SK-N-SH treated with all-trans-retinoic acid at 6 μM for 48 hours (cell line): Measurements from ENCODE around the gene LRMDA.

Experiments
- ATAC-seq: fragments of 200-7000 bp; cut with Tn5 transposase; 3 replicates; pipeline ENCODE4 v1.9.1; 2020; ENCODE audit warnings: mild to moderate bottlenecking, moderate library complexity
- ARNTL ChIP-seq: fragments of 450-650 bp; formaldehyde crosslinking; IDR thresholded peaks from 2 replicates; pipeline ENCODE4 v1.5.0; 2020; ENCODE audit warnings: low read depth, mild to moderate bottlenecking, moderate library complexity, borderline replicate concordance
- BACH2 ChIP-seq: fragments of 250-450 bp; sonication (Bioruptor Pico); IDR thresholded peaks from 2 replicates; pipeline ENCODE4 v1.9.0; 2021; ENCODE audit warnings: mild to moderate bottlenecking, borderline replicate concordance
- CSDC2 ChIP-seq: fragments of 250-450 bp; sonication (Bioruptor Pico); IDR thresholded peaks from 2 replicates; pipeline ENCODE4 v1.5.0; 2020; ENCODE audit warnings: mild to moderate bottlenecking, moderate library complexity
- ESRRG ChIP-seq: fragments of 250-450 bp; sonication (Bioruptor Pico); IDR thresholded peaks from 2 replicates; pipeline ENCODE4 v1.6.1; 2021; ENCODE audit warnings: mild to moderate bottlenecking
- GLIS3 ChIP-seq: fragments of 250-450 bp; sonication (Bioruptor Pico); IDR thresholded peaks from 2 replicates; pipeline ENCODE4 v1.5.0; 2020; ENCODE audit warnings: mild to moderate bottlenecking, moderate library complexity
- ISL1 ChIP-seq: fragments of 250-450 bp; sonication (Bioruptor Pico); IDR thresholded peaks from 2 replicates; pipeline ENCODE4 v2.1.2; 2022; ENCODE audit warnings: mild to moderate bottlenecking, moderate library complexity
- OSR1 ChIP-seq: fragments of 250-450 bp; sonication (Bioruptor Pico); IDR thresholded peaks from 2 replicates; pipeline ENCODE4 v1.8.0; 2022; ENCODE audit warnings: moderate library complexity, mild to moderate bottlenecking, inconsistent platforms
- PATZ1 ChIP-seq: fragments of 250-450 bp; sonication (Bioruptor Pico); IDR thresholded peaks from 2 replicates; pipeline ENCODE4 v1.8.0; 2020; ENCODE audit warnings: mild to moderate bottlenecking, moderate library complexity, borderline replicate concordance
- PPARA ChIP-seq: fragments of 250-450 bp; sonication (Bioruptor Pico); IDR thresholded peaks from 2 replicates; pipeline ENCODE4 v1.5.0; 2020; ENCODE audit warnings: mild to moderate bottlenecking, borderline replicate concordance
- RARB ChIP-seq: fragments of 250-450 bp; sonication (Bioruptor Pico); IDR thresholded peaks from 2 replicates; pipeline ENCODE4 v1.8.0; 2021; ENCODE audit warnings: mild to moderate bottlenecking, moderate library complexity
- SNAI2 ChIP-seq: fragments of 250-450 bp; sonication (Bioruptor Pico); IDR thresholded peaks from 2 replicates; pipeline ENCODE4 v1.5.0; 2020; ENCODE audit warnings: mild to moderate bottlenecking, moderate library complexity
- TCF4 ChIP-seq: fragments of 250-450 bp; sonication (Bioruptor Pico); IDR thresholded peaks from 2 replicates; pipeline ENCODE4 v1.8.0; 2021; ENCODE audit warnings: mild to moderate bottlenecking, moderate library complexity, borderline replicate concordance
- TOX ChIP-seq: fragments of 250-450 bp; sonication (Bioruptor Pico); IDR thresholded peaks from 2 replicates; pipeline ENCODE4 v1.8.0; 2021; ENCODE audit warnings: mild to moderate bottlenecking, moderate library complexity, borderline replicate concordance
- ZFP3 ChIP-seq: fragments of 250-450 bp; sonication (Bioruptor Pico); IDR thresholded peaks from 2 replicates; pipeline ENCODE4 v1.5.0; 2020; ENCODE audit warnings: mild to moderate bottlenecking, moderate library complexity
- ZFP30 ChIP-seq: fragments of 450-650 bp; formaldehyde crosslinking; IDR thresholded peaks from 2 replicates; pipeline ENCODE4 v1.5.0; 2022; ENCODE audit warnings: mild to moderate bottlenecking, moderate library complexity
- ZNF565 ChIP-seq: fragments of 450-650 bp; formaldehyde crosslinking; conservative IDR thresholded peaks from 2 replicates; pipeline ENCODE4 v1.5.0; 2020; ENCODE audit warnings: low read depth, mild to moderate bottlenecking, moderate library complexity
- ZNF70 ChIP-seq: fragments of 450-650 bp; formaldehyde crosslinking; IDR thresholded peaks from 2 replicates; pipeline ENCODE4 v1.5.0; 2020; ENCODE audit warnings: mild to moderate bottlenecking, moderate library complexity
- ZNF8 ChIP-seq: fragments of 450-650 bp; formaldehyde crosslinking; IDR thresholded peaks from 2 replicates; pipeline ENCODE4 v1.5.0; 2020; ENCODE audit warnings: mild to moderate bottlenecking, moderate library complexity
- TF ChIP-seq, protein P1 (sequence below): fragments of 250-450 bp; sonication (Bioruptor Pico); IDR thresholded peaks from 2 replicates; pipeline ENCODE4 v1.5.1; 2020; ENCODE audit warnings: low read depth, mild to moderate bottlenecking, moderate library complexity
- TF ChIP-seq, protein P2 (sequence below): fragments of 250-450 bp; sonication (Bioruptor Pico); IDR thresholded peaks from 2 replicates; pipeline ENCODE4 v1.5.1; 2021; ENCODE audit warnings: mild to moderate bottlenecking, moderate library complexity
- TF ChIP-seq, protein P3 (sequence below): fragments of 250-450 bp; sonication (Bioruptor Pico); IDR thresholded peaks from 2 replicates; pipeline ENCODE4 v1.8.0; 2021; ENCODE audit warnings: low read depth, mild to moderate bottlenecking, moderate library complexity, borderline replicate concordance

The LRMDA gene

GRCh38 chr10:76010703-76011102 is 579.3 kb downstream of the LRMDA start:
- ATAC-seq = peak; percentile 74
- TF ChIP-seq ISL1 (peak; percentile 35; the same call in 1 of the 2 replicates), PATZ1 (CRISPR knock-in tag) (no peak), ESRRG (CRISPR knock-in tag) (no peak), TCF4 (0 out of 2 replicates have a peak, but pooled peaks have one; percentile 55), CSDC2 (CRISPR knock-in tag) (no peak), ZNF70 (CRISPR knock-in tag) (no peak), ZFP3 (CRISPR knock-in tag) (no peak)

GRCh38 chr10:76012716-76013327 is 581.4 kb downstream of the LRMDA start:
- TF ChIP-seq, protein P1, sequence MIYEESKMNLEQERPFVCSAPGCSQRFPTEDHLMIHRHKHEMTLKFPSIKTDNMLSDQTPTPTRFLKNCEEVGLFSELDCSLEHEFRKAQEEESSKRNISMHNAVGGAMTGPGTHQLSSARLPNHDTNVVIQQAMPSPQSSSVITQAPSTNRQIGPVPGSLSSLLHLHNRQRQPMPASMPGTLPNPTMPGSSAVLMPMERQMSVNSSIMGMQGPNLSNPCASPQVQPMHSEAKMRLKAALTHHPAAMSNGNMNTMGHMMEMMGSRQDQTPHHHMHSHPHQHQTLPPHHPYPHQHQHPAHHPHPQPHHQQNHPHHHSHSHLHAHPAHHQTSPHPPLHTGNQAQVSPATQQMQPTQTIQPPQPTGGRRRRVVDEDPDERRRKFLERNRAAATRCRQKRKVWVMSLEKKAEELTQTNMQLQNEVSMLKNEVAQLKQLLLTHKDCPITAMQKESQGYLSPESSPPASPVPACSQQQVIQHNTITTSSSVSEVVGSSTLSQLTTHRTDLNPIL (CRISPR knock-in tag) = no peak
- no peak for TF ChIP-seq TCF4
- TF ChIP-seq BACH2 (CRISPR knock-in tag) = no peak
- TF ChIP-seq, protein P2, sequence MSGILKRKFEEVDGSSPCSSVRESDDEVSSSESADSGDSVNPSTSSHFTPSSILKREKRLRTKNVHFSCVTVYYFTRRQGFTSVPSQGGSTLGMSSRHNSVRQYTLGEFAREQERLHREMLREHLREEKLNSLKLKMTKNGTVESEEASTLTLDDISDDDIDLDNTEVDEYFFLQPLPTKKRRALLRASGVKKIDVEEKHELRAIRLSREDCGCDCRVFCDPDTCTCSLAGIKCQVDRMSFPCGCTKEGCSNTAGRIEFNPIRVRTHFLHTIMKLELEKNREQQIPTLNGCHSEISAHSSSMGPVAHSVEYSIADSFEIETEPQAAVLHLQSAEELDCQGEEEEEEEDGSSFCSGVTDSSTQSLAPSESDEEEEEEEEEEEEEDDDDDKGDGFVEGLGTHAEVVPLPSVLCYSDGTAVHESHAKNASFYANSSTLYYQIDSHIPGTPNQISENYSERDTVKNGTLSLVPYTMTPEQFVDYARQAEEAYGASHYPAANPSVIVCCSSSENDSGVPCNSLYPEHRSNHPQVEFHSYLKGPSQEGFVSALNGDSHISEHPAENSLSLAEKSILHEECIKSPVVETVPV (CRISPR knock-in tag) = no peak
- no peak for TF ChIP-seq ZFP3 (CRISPR knock-in tag)
- TF ChIP-seq PPARA = no peak
- no peak for TF ChIP-seq ZNF565 (CRISPR knock-in tag)
- TF ChIP-seq OSR1 (CRISPR knock-in tag) = no peak
- no peak for TF ChIP-seq CSDC2 (CRISPR knock-in tag)
- TF ChIP-seq PATZ1 (CRISPR knock-in tag) = no peak
- TF ChIP-seq ZFP30 (CRISPR knock-in tag) = no peak
- no peak for TF ChIP-seq RARB (CRISPR knock-in tag)
- ATAC-seq = no peak

GRCh38 chr10:76015245-76015644 is 583.8 kb downstream of the LRMDA start:
- no peak for ATAC-seq
- no peak for TF ChIP-seq CSDC2 (CRISPR knock-in tag)
- no peak for TF ChIP-seq ARNTL
- TF ChIP-seq, protein P1 (CRISPR knock-in tag) = no peak
- no peak for TF ChIP-seq PPARA
- no peak for TF ChIP-seq ZNF8
- no peak for TF ChIP-seq SNAI2 (CRISPR knock-in tag)
- no peak for TF ChIP-seq TCF4
- no peak for TF ChIP-seq OSR1 (CRISPR knock-in tag)
- TF ChIP-seq TOX (CRISPR knock-in tag) = no peak

DNA sequence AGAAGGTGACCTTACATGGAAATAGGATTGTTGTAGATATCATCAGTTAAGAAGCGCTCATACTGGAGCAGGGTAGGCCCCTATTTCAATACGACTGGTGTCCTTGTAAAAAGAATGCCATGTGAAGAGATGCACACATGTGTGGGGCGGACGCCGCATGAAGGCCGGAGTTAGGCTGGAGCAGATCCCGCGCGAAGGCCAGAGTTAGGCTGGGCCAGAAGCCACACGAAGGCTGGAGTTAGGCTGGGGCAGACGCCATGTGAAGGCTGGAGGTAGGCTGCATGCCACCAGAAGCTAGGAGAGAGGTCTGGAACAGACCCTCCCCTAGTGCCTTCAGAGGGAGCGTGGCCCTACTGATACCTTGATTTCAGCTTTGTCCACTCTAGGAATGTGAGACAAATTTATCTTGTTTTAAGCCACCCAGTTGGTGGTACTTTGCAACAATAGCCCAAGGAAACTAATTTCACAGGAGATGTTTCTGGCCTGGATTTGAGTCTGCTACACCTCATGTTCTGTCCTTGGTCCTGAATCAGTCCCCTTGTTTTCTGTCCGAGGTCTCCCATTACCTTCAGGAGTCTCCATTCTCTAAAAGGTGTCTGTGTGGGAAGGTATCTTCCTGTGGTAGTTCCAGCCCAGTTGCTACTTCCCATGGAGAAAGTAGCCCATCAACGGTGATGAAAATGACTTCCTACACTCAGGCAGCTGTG is 585.8 kb downstream of the LRMDA start:
- TF ChIP-seq, protein P1 (CRISPR knock-in tag) = no peak
- TF ChIP-seq ISL1 (no peak), ZFP30 (CRISPR knock-in tag) (no peak), GLIS3 (CRISPR knock-in tag) (no peak), SNAI2 (CRISPR knock-in tag) (no peak), ZFP3 (CRISPR knock-in tag) (no peak), TCF4 (no peak)
- TF ChIP-seq, protein P3, sequence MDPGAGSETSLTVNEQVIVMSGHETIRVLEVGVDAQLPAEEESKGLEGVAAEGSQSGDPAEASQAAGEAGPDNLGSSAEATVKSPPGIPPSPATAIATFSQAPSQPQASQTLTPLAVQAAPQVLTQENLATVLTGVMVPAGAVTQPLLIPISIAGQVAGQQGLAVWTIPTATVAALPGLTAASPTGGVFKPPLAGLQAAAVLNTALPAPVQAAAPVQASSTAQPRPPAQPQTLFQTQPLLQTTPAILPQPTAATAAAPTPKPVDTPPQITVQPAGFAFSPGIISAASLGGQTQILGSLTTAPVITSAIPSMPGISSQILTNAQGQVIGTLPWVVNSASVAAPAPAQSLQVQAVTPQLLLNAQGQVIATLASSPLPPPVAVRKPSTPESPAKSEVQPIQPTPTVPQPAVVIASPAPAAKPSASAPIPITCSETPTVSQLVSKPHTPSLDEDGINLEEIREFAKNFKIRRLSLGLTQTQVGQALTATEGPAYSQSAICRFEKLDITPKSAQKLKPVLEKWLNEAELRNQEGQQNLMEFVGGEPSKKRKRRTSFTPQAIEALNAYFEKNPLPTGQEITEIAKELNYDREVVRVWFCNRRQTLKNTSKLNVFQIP (CRISPR knock-in tag) = no peak
- no peak for ATAC-seq
